Measurements from ENCODE around the gene CD86. TPM values are rescaled to one million over a fixed set of nuclear protein-coding genes. Genes with fewer than 3 reads are reported as not detected.
"Not testable (repeated sequence)": the region's sequence is repeated elsewhere in the genome, so short reads cannot be mapped to it uniquely, and the experiment has no call there.

Gene CD86
- total RNA-seq, 1 experiment from 2014 or later, result not detected

- no peak for DNase-seq
- H3K36me3 ChIP-seq, result no peaks in the 10 kb centered on the region
Observed at GRCh38 chr3:122100591-122101463, 45.7 kb downstream of the CD86 start.

GRCh38 chr3:122101646-122102045 lies 46.5 kb downstream of the CD86 start:
- Histone ChIP-seq H3K36me3 (no peaks in the 10 kb centered on the region), H3K4me3 (no peak overlapping the region), H3K27me3 (no peaks in the 10 kb centered on the region; the same call in 1 of the 2 replicates), H3K9me3 (no peaks in the 10 kb centered on the region)
- no peak for DNase-seq

More at GRCh38 chr3:122100591-122101463, 45.7 kb downstream of the CD86 start:
- no peaks in the 10 kb centered on the region for H3K9me3 ChIP-seq
- no peak overlapping the region for H3K4me3 ChIP-seq
- no peaks in the 10 kb centered on the region; the same call in 1 of the 2 replicates for H3K27me3 ChIP-seq

GRCh38 chr3:122102191-122102935 lies 47.2 kb downstream of the CD86 start:
- no peak overlapping the region for H3K4me3 ChIP-seq
- H3K27me3 ChIP-seq, result no peaks in the 10 kb centered on the region; the same call in 1 of the 2 replicates
- no peaks in the 10 kb centered on the region for H3K36me3 ChIP-seq
- DNase-seq, result no peak
- H3K9me3 ChIP-seq, result no peaks in the 10 kb centered on the region

- no peaks in the 10 kb centered on the region for H3K27me3 ChIP-seq
- H3K9me3 ChIP-seq, result no peaks in the 10 kb centered on the region
- H3K36me3 ChIP-seq, result no peaks in the 10 kb centered on the region
- no peak overlapping the region for H3K4me3 ChIP-seq
- DNase-seq, result no peak
Observed at GRCh38 chr3:122103821-122104514, 48.8 kb downstream of the CD86 start.

- Histone ChIP-seq H3K9me3 (no peaks in the 10 kb centered on the region), H3K4me3 (no peak overlapping the region), H3K27me3 (0 out of 2 replicates have a peak, but pooled peaks cover 2% of the 10 kb centered on the region), H3K36me3 (no peaks in the 10 kb centered on the region)
- no peak for DNase-seq
Observed at GRCh38 chr3:122104515-122105194, 49.5 kb downstream of the CD86 start.

- Histone ChIP-seq H3K4me3 (no peak overlapping the region), H3K36me3 (no peaks in the 10 kb centered on the region), H3K9me3 (no peaks in the 10 kb centered on the region), H3K27me3 (0 out of 2 replicates have a peak, but pooled peaks cover 2% of the 10 kb centered on the region)
- no peak for DNase-seq
Observed at GRCh38 chr3:122105626-122106025, 50.5 kb downstream of the CD86 start.

GRCh38 chr3:122107171-122107570 lies 52.0 kb downstream of the CD86 start:
- Histone ChIP-seq H3K9me3 (no peaks in the 10 kb centered on the region), H3K36me3 (no peaks in the 10 kb centered on the region), H3K4me3 (no peak overlapping the region), H3K27me3 (peaks cover 11% of the 10 kb centered on the region; the same call in 1 of the 2 replicates)
- DNase-seq, result no peak

GRCh38 chr3:122111974-122112373 lies 56.8 kb downstream of the CD86 start:
- no peaks in the 10 kb centered on the region for H3K36me3 ChIP-seq
- no peak overlapping the region for H3K4me3 ChIP-seq
- no peak for DNase-seq
- no peaks in the 10 kb centered on the region for H3K9me3 ChIP-seq
- H3K27me3 ChIP-seq, result peaks cover 15% of the 10 kb centered on the region; the same call in 1 of the 2 replicates

GRCh38 chr3:122112754-122113153 lies 57.6 kb downstream of the CD86 start:
- Histone ChIP-seq H3K36me3 (no peaks in the 10 kb centered on the region), H3K9me3 (no peaks in the 10 kb centered on the region), H3K27me3 (peaks cover 15% of the 10 kb centered on the region; the same call in 1 of the 2 replicates), H3K4me3 (no peak overlapping the region)
- DNase-seq, result no peak

GRCh38 chr3:122123850-122124249 lies 68.7 kb downstream of the CD86 start:
- Histone ChIP-seq H3K9me3 (no peaks in the 10 kb centered on the region), H3K36me3 (no peaks in the 10 kb centered on the region), H3K27me3 (peaks cover 13% of the 10 kb centered on the region), H3K4me3 (no peak overlapping the region)
- no peak for DNase-seq

- H3K27me3 ChIP-seq, result peaks cover 3% of the 10 kb centered on the region; the same call in 1 of the 2 replicates
- DNase-seq, result no peak
- no peaks in the 10 kb centered on the region for H3K9me3 ChIP-seq
- H3K4me3 ChIP-seq, result no peak overlapping the region
- H3K36me3 ChIP-seq, result no peaks in the 10 kb centered on the region
Observed at GRCh38 chr3:122132949-122133540, 77.9 kb downstream of the CD86 start.

GRCh38 chr3:122146466-122146865 lies 91.3 kb downstream of the CD86 start:
- DNase-seq, result no peak
- Histone ChIP-seq H3K9me3 (no peaks in the 10 kb centered on the region), H3K27me3 (no peaks in the 10 kb centered on the region), H3K36me3 (no peaks in the 10 kb centered on the region), H3K4me3 (no peak overlapping the region)

- no peaks in the 10 kb centered on the region for H3K9me3 ChIP-seq
- no peaks in the 10 kb centered on the region for H3K27me3 ChIP-seq
- H3K4me3 ChIP-seq, result no peak overlapping the region
Observed at GRCh38 chr3:122148941-122149627, 93.9 kb downstream of the CD86 start.

GRCh38 chr3:122151480-122151879 lies 96.3 kb downstream of the CD86 start:
- Histone ChIP-seq H3K36me3 (no peaks in the 10 kb centered on the region), H3K9me3 (peaks cover 14% of the 10 kb centered on the region), H3K27me3 (no peaks in the 10 kb centered on the region), H3K4me3 (no peak overlapping the region)
- DNase-seq, result no peak

More at GRCh38 chr3:122148941-122149627, 93.9 kb downstream of the CD86 start:
- DNase-seq, result no peak
- H3K36me3 ChIP-seq, result no peaks in the 10 kb centered on the region

- not testable (repeated sequence) for H3K36me3 ChIP-seq, H3K27me3 ChIP-seq, H3K9me3 ChIP-seq, DNase-seq, H3K4me3 ChIP-seq
Observed at GRCh38 chr3:122164983-122165382, 109.8 kb downstream of the CD86 start.
